Fibroblast of skin of scalp (primary cell): ENCODE results near the gene FAR2. TPM values are rescaled to one million over a fixed set of nuclear protein-coding genes. Genes with fewer than 3 reads are reported as not detected.
"Not testable (repeated sequence)": the region's sequence is repeated elsewhere in the genome, so short reads cannot be mapped to it uniquely, and the experiment has no call there.

ENCODE experiments used
- DNase-seq: peaks from one replicate; pipeline ENCODE4 v3.0.0-alpha.2; 2013
- polyA plus RNA-seq, 2 experiments: library from polyadenylated mRNA; unstranded; fragments of 120-200 nt; gene quantifications; one replicate each; pipeline ENCODE4 v1.2.1, GENCODE V29; 2013; ENCODE audit not compliant: insufficient read length in 2 of 2

Gene FAR2
- polyA plus RNA-seq (2013, experiment 1 of 2; ENCODE audit: insufficient read length): 17.2 TPM
- 16.0 TPM for polyA plus RNA-seq (2013, experiment 2 of 2; ENCODE audit: insufficient read length)

DNA sequence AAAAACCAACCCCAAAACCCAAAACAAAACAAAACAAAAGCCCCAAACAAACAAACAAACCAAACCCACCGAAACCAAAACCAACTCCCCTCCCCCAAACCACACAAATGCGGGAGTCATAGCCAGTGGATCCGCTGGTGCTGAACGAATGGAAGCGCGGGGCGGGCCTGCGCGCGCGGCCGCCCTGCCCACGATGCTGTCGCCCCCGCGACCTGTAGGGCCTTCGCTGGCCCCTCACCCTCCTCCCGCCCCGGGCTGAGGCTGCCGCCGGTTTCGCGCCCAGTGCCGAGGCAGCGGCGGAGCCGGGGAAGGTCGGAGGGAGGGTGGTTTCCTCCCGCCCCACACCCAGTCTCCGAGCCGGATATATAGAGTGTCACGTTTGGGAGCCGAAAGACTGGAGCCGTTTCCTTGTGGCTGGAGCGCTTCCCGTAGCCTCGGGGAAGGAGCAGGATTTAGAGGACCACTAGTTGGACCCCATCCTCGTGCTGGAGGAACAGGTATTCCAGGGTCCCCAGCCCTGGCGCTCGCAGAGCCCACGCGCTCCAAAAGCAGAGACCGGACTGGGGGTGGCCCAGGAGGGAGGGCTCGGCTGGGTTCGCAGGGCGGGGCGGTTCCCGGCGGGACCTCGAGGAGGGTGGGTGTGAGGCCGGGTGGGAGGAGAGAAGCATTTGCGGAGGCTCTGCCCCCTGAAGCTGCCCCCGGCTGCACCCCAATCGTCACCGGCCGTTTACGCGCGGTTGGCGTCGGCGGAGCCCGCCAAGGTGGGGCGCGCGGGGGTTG, at the start of gene FAR2:
TSS of gene FAR2 (plus strand) at position 368 of the 780 bp plus-strand sequence. CDS start 121,172 bp downstream, outside the sequence.
- DNase-seq: peak; percentile 60

- DNase-seq: no peak
Measured at GRCh38 chr12:29102741-29103140, 46.3 kb upstream of the FAR2 start.

GRCh38 chr12:29103539-29103974, 45.5 kb upstream of the FAR2 start:
- DNase-seq: no peak

DNA sequence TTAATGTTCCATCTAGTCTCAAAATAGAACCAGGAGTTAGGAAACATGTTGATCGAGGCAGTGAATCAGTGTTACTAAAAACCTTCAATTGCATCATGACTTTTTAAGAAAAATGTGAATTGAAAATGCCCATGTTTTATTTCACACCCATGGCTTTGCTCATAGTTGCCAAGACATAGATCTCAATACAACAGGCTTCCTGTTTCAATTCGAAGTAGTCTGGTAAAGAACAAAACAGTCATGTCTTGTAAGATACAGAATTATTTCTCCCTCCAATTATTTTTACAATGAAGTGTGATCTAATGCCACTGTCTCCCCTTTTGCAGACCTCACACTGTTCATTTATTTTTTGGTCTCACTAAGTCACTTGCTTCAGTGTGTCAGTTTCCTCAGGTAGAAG, 44.6 kb upstream of the FAR2 start:
- DNase-seq: no peak

DNA sequence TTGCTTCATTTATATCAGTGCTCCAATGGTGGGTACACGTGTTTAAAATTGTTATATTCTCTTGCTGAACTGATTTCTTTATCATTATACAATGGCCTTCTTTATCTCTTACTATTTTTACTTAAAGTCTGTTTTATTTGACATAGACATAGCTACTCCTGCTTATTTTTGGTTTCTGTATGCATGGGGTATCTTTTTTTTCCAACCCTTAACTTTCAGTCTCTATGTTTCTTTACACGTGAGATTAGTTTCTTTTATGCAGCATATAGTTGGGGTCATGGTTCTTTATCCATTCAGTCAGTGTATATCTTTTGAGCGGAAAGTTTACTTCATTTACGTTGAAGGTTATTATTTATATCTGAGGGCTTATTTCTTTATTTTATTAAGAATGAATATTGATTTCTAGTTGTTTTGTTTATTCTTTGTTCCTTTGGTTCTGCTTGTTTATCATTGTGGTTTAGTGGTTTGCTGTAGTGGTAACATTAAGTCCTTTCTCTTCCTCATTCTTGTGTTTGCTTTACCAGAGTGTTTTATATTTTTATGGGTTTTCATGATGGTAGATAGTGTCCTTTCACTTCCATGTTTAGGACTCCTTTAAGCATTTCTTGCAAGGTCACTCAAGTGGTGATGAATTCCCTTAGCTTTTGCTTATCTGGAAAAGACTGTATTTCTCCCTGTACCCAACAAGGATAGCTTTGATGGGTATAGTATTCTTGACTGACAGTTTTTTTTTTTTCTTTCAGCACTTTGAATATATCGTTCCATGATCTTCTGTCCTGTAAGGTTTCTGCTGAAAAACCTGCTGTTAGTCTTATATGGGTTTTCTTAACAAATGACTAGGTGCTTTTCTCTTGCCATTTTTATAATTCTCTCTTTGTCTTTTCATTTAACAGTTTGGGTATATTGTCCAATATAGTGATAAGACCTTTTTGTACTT, 38.3 kb upstream of the FAR2 start:
- no peak for DNase-seq

DNA sequence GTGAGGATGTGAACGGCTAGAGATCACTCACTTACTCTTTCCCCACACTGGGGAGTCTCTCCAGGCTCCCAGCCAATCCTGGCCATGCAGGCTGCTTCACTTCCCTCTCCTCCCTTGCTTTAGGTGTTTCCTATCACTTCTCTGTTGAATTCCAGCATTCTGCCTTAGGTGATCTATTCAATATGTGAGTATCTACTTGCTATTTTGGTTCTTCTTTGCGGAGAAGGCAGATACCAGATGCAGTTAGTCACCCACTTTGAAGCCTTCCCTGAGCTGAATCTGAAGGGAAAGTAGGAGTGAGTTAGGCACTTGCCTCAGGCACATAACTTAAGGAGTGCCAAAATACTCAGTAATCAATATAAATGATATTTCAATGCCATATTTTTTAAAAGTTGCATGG, 36.0 kb upstream of the FAR2 start:
- no peak for DNase-seq

DNA sequence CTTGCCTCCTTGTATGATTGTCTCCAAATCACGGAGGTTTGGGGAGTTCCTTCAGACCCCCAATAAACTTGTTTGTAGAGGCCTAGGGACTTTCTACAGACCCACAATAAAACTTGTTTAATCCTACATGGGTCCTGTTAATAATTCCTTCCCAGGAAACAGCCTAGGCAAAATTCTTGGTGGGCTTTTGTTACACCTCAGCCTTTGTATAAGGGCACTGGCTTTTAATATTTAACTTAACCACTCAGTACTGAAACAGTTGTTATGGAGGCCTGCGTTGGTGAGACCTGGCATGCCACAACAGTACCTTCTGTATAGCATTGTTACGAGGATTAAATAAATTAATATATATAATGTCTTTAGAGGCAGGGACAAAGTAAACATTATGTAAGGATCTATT, 32.7 kb upstream of the FAR2 start:
- no peak for DNase-seq

DNA sequence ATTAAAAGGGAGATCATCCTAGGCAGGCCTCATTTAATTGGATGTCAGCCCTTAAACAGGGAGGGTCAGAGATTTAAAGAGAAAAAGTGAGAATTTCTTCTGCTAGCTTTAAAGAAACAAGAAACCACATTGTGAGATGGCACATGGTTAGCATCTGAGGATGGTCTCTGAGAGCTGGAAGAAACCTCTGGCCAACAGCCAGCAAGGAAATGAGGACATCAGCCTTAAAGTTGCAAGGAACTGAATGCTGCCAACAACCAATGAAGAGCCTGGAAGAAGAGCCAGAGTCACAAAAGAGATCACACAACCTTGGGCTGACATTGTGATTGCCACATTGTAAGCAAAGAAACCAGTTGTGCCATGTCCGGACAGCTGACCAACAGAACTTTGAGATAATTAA, 17.5 kb upstream of the FAR2 start:
- peak; percentile 75 for DNase-seq

- DNase-seq: peak; percentile 50
Measured at GRCh38 chr12:29132316-29132715, 16.8 kb upstream of the FAR2 start.

- DNase-seq: peak; percentile 47
Measured at GRCh38 chr12:29133181-29133580, 15.9 kb upstream of the FAR2 start.

- DNase-seq: no peak
Measured at GRCh38 chr12:29133680-29134079, 15.4 kb upstream of the FAR2 start.

- DNase-seq: not testable (repeated sequence)
Measured at GRCh38 chr12:29138256-29138655, 10.8 kb upstream of the FAR2 start.

GRCh38 chr12:29138855-29139254, 10.2 kb upstream of the FAR2 start:
- not testable (repeated sequence) for DNase-seq

- DNase-seq: no peak
Measured at GRCh38 chr12:29145372-29146170, 3.5 kb upstream of the FAR2 start.

GRCh38 chr12:29146196-29146595, 2.9 kb upstream of the FAR2 start:
- DNase-seq: no peak

GRCh38 chr12:29147731-29148595, 1.1 kb upstream of the FAR2 start:
- peak; percentile 24 for DNase-seq

DNA sequence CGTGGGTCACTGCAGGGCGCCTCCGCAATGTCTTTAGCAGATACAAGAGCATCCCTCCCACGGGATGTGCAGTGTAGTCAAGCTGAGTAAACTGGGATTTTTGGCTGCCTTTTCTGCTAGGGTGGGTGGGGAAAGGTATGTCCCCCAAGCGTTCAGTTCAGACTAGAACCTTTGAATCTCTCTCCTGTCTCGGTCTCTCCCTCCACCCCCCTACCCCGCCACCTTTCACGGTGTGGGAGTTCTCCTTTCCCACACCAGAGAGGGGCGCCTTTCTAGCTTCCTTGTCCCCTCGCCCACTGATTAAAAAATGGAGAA, 525 bp upstream of the FAR2 start:
- DNase-seq: no peak

GRCh38 chr12:29149691-29150281, 708 bp downstream of the FAR2 start:
- no peak for DNase-seq

DNA sequence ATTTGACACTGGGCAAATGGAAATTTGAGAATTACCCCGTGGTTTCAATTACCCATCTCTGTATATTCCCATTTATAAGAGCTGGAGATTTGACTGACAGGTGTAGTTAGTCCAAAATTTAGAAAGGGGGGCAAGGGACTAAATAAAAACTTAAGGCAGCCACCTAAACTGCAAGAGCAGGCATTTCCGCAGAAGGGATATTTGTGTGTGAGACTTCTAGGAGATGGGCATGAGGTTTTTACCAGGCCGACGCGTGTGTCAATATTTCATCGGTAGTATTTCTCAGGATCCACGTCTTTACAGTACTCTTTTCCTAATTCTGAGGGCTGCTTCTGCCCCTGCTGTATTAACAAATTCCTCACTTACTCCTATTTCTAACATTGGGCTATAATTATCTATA, 1.4 kb downstream of the FAR2 start:
- DNase-seq: no peak

- no peak for DNase-seq
Measured at GRCh38 chr12:29152223-29152868, 3.3 kb downstream of the FAR2 start.
